ENCODE results near the gene DCAF8L2.
"Not testable (repeated sequence)": the region's sequence is repeated elsewhere in the genome, so short reads cannot be mapped to it uniquely, and the experiment has no call there.

DCAF8L2 gene

DNA sequence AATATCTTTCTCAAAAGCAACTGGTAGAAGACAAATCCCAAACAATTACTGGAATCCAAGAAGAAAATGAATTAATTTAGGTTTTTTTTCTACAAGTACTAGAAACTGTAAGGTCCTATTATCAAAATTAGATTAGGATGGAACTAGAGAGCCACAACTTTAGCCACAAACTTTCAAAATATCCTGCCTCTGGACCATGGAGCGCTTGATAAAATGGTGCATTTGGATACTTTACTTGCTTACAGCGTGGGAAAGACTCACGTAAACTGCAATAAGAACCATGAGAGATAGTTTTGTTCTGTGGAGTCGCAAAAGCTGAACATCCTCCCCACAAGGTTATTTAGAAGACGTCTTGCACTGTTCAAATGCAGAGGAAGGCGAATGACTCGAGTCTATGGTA lies at the start of gene DCAF8L2:
DCAF8L2 (plus strand) TSS at position 301 of the 400 bp plus-strand sequence. CDS start 156,552 bp downstream, outside the sequence.
- no peak for DNase-seq

DNA sequence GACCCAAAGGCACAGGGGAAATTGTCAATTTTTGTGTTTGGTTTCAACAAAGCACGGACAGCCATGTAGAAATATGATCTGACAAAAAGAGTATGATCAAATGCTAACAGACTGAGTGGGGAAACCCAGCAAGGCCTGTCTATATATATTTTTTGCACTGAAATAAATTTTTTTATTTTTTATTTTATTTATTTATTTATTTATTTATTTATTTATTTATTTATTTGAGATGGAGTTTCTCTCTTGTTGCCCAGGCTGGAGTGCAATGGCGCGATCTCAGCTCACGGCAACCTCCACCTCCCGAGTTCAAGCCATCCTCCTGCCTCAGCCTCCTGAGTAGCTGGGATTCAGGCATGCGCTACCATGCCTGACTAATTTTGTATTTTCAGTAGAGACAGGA lies 49.0 kb upstream of the DCAF8L2 start:
- not testable (repeated sequence) for DNase-seq

DNA sequence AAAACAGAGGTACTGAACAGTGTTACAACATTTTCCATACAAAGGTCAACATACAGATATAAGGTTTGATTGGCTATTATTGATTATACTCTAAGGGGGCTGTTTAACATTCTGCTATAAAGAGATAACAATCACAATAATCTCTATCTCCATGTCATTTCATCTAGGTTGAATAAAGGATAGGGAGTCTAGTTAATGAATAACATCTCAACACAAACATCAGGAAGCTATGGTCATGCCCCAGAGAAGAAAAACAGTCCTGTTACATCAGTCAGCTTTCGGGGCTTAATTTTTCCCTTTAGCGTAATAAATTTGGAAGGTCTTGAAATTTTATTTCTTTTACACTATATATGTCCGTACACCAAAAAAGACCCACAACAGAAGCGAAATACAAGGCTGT lies 41.5 kb upstream of the DCAF8L2 start:
- no peak for DNase-seq

DNA sequence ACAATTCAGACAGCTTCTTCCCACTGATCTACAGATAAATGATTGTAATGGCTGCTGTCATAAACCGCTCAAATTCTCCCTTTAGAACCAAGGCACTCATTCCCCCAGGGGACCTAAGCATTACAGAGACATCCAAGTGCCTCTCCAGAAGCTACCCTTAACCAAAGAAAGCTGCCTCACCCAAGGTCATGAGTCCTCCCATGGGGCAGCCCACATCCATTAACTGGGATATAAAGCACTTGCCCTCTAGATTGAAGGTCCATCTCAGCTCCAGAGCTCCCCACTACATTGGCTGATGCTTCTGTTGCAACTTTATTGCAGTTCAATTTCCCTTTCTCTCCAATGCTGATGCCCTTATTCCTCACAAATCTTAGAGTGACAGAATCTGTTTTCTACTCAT lies 40.5 kb upstream of the DCAF8L2 start:
- no peak for DNase-seq

DNA sequence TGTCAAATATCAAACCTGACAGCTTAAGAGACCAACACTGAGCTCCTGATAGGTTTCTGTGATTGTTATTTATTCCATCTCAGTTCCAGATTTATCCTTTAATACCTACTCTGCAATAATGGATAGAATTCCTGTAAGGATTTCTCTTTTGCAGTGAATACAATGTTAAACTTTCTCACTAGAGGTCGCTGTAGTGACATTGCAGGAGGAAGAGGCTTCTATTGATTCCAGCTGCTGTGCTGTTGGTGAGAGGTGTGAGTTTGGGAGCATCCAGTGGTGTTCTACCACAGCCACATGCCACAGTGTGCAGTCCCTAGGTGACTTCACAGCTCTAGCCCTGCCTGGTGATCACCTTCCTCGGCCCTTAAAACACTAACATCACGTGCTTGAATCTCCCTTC lies 34.6 kb upstream of the DCAF8L2 start:
- peak; percentile 72 for DNase-seq

DNA sequence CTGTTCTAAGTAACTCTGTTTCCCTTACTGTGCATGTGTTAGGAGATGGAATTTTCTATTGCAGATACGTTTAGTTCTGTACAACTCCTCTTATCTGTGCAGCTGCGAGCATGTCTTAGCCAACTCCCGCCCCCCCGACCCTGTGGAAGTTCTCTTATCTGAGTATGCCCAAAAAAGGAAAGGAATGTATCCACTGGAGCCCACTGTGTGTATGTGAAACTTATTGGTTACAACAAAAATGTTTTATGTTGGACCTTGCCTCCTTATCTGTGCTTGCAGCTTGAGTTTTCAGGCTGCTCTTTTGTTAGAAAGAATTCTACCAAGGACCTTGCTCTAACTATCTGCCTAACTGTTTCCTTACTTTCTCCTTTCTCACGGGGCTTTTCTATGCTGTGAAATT lies 24.2 kb upstream of the DCAF8L2 start:
- no peak for DNase-seq

DNA sequence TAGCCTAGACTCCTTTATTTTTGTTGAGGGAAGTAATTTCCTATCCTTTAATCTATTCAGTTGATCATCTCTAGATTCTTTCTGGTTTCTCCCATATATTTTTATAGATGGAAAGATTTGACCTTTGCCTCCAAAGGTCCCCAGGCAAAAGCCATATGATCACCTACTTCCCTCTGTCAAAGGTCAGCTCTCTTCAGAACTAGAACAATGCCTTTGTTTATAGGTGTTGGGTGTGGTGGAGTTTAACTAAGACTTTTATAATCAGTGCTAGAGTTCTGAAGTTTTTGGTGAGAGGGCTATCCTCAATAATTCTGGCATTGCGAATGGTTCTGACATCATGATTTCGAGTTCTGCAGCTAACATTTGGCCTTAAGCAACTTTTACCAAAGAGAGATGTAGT lies 19.0 kb upstream of the DCAF8L2 start:
- no peak for DNase-seq

DNA sequence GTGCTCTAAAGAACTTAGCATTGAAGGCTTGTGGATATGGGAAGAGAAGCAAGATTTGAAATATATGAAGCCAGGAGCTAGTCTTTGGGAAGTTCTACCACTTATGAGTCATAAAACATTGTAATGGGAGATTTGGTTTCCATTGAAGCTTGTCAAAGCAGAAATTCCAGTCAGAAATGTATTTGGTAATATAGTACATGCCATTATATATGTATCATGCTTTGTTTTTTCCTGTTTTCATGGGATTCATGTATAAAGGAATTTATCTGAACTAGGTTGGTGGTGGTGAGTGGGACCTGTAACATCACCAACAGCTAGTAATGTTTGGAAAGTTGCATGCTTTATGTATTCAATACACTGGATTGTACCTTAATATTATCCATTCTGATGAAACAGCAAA lies 14.6 kb upstream of the DCAF8L2 start:
- no peak for DNase-seq

DNA sequence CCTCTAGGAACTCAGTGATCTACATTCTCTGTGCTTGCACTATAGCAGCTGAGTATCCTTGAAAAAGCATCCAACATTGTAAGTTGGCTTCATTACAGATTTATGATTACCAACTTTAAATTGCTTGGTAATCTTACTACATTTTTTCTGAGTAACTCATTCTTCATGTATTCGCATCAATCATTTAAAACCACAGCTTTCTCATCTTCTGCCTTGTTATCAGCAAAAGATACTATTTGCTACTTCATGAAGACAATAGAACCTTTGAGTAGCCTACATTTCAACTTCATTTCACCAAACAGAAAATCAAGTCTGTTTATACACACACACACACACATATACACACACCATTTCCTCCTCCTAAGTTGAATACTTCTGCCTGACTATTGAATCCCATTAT lies 6.2 kb upstream of the DCAF8L2 start:
- DNase-seq = no peak

DNA sequence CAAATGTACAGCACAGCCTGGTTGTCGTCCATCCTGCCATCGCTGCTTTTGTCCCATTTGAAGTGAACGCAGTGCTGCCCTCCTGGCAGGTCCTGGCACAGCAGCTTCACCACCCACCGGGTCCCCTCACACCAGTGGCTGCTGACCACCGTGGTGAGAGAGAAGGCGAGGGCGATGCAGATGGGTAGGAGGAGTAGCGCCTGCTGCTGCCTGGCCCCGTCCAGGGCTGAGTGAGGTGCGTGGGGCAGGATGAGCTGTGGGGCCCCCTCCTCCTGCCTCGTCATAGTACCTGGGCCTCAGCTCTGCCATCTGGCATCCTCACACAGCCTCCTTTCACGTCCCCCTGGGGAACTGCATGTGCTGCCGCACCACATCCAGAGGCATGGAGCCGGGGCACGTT lies 1.8 kb downstream of the DCAF8L2 start:
- DNase-seq = peak; percentile 77

DNA sequence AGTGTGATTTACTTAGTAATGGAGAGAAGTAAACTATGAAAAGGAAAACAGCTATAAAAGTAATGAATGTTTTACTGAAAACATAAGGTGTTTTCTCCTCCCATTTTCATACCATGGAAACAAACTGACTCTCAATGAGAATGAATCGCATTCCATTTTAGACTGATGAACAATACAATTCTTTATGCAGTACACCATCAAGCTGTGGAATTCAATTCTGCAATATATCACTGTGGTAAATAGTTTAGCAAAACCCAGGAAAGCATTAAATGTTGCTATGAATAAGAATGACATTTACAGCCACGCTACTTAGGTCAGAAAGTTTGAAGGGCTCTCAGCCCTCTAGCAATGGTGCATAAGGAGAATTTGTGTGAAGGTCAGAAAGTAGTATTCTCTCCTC lies 7.4 kb downstream of the DCAF8L2 start:
- no peak for DNase-seq

DNA sequence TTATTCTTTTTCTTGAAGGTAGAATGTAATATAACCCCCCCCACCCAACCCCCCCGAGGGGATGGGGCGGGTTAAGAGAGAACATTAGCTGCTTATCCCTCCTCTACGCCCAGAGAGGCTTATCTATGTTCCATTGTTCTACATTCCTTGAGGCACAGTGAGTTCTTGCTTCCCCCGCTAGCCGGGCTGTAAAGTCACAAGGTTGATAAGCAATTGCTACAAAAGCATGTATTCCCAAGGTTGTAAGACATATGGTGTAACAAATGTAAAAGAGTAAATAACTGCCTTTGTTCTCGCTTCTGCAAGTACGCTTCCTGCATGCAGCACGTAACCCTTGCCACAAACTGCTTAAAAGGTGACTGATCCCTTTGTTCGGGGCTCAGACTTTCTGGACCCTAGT lies 8.2 kb downstream of the DCAF8L2 start:
- peak; percentile 69 for DNase-seq

DNA sequence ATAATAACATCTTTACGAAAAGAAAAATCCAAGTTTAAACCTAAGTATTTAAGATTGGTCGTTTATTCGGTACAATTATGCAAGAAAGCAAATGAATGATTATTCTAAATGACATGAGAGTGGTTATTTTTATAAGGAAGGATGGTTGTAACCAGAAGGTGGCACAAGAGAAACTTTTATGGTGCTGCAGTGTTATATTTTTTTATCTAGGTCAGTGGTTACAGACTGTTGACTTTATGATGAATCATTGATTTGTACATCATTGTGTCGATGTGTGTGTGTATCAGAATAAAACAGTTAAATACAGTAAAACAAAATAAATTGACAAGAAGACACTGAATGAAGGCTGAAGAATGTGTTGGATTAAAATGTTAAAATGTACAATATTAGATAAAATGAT lies 9.8 kb downstream of the DCAF8L2 start:
- DNase-seq = no peak

DNA sequence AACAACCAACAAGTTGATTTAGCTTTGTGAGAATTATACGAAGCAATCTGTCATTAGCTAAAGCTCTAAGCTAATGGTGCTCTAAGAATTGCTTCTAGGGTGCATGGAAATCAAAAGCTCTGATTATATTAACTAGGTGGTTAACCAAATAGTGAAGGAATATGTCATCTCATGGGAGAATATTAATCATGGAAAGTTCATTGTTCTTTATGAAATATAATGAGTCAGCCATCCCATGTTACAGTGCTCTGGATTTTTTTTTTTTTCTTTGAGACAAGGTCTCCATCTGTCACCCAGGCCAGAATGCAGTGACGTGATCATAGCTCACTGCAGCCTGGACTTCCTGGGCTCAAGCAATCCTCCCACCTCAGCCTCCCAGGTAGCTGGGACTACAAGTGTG lies 10.5 kb downstream of the DCAF8L2 start:
- peak; percentile 23 for DNase-seq

DNA sequence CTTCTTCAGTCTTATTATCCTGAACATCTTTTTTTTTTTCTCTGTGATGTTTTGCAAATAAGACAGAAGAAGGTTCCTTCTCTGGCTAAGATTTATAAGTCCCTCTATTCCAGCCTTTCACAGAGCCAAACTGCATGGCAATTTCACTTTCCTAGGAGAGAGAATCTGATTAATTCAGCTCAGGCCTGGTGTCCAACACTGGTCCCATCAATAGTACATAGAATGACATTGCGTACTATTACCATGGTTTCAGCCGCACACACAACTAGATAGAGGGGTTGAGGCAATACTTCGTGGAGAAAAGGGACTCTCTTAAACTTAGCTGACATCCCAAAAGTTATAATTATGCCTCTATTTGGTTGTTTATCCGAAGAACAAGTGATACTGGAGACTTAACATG lies 18.5 kb downstream of the DCAF8L2 start:
- DNase-seq = no peak

DNA sequence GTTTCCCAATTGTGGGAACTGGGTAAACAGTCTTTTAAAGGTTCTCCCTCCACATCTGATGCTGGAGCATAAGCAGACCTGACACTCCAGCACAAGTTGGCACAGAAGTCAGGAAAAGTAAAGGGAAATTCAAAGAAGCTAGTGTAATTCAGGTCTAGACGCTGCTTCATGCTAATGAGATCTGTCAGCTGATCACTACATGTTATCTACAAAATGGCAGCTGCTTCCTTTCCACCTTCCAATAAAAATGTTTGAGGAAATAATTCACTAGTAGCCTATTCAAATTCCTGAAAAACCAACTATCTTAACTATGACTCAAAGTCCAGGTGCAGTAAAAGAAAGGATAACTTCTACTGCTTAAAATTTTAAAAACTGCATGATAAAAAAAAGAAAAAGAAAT lies 29.3 kb downstream of the DCAF8L2 start:
- no peak for DNase-seq

DNA sequence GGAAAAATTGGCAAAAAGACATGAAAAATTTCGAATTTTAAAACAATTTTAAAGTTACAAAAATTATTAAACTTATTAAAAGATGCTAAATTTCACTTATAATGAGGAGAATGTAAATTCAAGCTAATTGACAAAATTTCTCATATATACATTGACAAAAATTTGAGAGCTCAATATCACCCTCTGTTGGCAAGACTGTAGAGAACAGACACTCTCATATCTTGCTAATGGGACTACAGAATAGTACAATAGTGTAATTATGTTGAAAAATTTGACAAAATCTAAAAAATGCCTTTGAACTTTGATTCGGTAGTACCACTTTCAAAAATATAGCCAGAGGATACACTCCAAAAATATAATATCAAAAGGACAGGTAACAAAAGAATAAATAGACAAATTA lies 29.8 kb downstream of the DCAF8L2 start:
- DNase-seq = peak; percentile 57

DNA sequence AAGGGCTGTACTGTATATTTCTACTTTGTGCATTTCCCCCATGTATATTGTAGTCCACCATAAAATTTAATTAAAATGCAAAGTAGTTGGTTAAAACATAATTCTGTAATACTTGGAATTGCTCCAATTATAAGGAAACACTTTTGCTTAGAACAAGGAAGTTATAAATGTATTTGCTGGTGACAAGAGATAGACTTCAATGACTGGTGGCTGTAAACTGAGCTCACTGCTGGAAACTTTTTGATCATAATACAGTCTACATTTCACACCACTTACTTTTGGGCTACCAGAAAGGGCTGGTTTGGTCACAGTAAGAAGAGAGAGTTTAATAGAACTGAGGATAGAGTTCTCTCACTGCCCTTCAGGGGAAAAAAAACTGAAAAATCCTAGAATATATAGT lies 32.7 kb downstream of the DCAF8L2 start:
- no peak for DNase-seq

DNA sequence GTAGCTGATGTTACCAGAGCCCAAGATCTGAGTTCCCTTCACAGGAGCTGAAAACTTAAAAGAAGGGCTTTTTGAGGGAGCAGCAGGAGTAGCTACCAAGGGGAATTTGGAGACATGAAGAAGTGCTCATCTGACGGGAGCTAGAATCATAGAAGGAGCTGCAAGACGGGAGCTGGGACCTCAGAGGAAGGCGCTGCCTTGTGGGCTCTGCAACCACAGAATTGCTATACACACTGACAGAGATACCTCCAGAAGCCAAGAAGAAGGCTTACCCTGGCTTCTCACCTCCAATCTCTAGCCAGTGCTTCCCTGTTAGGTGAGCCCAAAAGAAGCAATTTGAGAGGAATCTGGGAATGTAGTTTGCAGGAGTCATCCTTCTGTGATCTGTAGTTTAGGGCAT lies 35.9 kb downstream of the DCAF8L2 start:
- no peak for DNase-seq

DNA sequence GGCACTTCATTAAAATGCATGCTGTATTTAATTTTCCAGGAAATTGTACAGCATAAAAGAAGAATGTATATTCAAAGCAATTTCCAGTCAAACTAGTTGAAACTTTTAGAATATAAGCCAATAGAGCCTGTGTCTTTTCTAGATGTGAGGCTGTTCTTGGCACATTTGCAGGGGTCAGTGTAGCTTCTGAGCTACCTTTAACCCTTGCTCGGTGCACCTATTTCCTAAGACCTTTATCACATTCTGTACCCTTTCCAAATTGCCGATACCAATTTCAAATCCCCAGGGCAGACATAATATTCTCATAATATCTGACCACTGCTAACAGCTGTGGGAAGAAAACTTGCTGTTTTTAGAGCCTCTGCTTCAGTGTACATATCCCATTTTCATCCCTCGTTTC lies 43.2 kb downstream of the DCAF8L2 start:
- DNase-seq = no peak

DNA sequence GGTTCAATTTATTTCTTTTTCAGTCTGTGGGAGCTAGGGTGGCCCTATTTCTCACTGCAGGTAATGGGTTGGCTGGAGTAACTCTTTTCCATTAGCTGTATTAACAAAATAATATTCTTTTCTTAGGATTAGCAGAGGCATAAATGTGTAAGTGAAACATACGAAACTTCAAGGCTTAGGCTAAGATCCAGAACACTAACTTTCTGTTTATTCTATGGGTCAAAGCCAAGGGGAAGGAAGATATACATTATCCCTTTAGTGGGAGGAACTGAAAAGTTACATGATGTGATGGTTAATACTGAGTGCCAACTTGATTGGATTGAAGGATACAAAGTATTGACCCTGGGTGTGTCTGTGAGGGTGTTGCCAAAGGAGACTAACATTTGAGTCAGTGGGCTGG lies 66.4 kb downstream of the DCAF8L2 start:
- no peak for DNase-seq

DNA sequence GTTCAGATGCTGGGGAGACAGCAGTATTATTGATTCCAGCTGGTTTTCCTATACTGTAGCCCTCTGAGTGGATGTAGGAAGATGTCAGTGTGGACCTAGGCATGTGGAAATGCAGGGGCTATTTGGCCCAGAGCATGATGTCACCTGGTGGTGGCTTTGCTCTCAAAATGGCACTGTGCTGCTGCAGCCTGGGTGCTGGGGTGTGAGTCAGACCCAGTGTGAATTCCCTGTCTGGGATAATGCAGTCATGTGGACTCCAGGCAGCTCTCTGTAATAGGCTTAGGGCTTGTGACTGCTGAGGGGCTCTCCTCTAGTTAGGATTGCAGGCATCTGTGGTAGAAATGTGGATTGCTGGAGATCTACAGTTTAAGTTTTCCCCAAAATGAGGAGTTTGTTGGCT lies 70.7 kb downstream of the DCAF8L2 start:
- DNase-seq = peak; percentile 69

DNA sequence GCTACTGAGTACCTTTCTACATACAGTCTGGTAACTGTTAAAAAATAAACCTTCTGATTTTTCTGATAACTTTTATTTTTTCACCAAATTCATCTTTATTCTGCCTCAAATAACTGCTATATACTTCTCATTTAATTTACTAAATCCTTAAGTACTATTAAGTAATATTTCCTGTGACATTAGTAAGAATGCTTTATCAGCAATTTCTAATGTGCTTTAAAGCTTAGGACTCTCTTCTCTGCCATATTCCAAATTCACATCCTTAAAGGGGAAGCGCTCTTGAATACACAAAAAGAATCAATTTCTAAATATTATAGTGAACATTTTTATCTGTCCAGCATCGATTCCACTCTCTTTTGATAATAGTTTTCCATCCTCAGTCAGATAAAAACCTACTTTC lies 81.1 kb downstream of the DCAF8L2 start:
- no peak for DNase-seq

DNA sequence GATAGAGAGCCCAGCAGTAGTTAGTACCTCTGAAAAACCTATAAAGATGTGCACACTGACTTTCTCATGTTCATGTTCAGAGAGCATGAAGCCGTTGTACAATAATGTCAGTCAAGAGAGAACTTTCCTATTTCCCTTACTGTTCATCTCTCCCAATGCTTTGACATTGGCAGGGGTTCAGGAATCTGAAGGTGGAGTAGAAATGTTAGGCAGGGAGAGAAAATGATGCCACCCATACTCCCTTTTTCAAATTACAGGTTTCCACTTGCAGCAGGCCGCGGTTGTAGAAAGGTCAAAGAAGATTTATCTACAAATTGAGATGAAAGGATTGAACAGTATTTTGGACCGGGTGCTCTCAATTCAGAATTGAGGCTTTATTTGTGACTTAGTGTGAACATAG lies 84.3 kb downstream of the DCAF8L2 start:
- DNase-seq = no peak

DNA sequence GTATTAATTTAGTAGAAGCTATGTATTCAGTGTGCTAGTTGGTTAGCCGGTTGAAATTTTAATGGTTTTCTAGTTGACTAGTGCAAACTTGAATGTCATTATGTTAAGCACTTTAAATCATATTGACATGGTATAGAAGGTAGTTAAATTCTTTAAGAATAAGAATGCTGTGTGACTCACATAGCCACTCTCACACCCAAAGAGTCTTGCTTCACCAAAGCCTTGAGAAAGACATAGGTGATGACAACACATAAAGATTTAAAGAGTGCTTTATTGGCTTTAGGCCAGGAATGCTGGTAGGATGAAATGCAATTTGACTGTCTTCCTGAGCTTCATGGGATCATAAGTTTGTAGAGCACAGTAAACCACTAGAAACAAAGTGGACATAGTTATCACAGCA lies 85.3 kb downstream of the DCAF8L2 start:
- DNase-seq = peak; percentile 14

DNA sequence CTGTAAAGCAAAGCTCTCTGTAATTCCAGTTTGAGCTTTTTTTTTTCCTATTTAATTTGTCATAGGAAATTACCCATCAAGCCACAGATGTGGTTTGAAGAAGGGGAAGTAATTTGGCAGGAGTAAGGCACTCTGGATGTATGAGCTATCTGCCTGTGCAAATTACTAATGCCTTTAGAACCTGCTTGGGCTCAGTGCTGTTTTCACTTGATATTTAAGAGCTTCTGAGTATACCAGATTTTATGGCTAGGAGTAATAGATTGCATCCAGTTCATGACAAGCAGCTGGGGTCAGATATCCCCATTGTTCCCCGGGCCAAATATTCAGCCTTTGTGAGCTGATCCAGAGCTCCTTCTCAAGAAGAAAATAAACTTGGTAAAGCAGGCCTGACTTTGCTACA lies 89.1 kb downstream of the DCAF8L2 start:
- no peak for DNase-seq
